Left lung (tissue), 10 donors: ENCODE results near the gene PPP1R9B. TPM values are rescaled to one million over a fixed set of nuclear protein-coding genes. Genes with fewer than 3 reads are reported as not detected.
A peak's percentile ranks its signal among the peaks of the same experiment; 100 is the strongest.

Experiments used
- ATAC-seq: fragments of 200-7000 bp; cut with Tn5 transposase; one replicate; pipeline ENCODE4 v1.9.1; 2020; ENCODE audit warnings: moderate library complexity
- DNase-seq, 4 donors: peaks; one replicate each; pipeline ENCODE4 v3.0.0-alpha.2; 2013 to 2020
- H3K27ac ChIP-seq, 2 donors: fragments of 200-600 bp; sonication (generic) in 1 of 2; one replicate each; pipeline versions ENCODE4 v1.5.0 to v1.8.0; 2020 to 2021
- H3K27me3 ChIP-seq, 2 donors: fragments of 200-600 bp; sonication (generic) in 1 of 2; one replicate each; pipeline versions ENCODE4 v1.5.0 to v1.8.0; 2020 to 2021
- H3K36me3 ChIP-seq, 2 donors: fragments of 200-600 bp; sonication (generic) in 1 of 2; one replicate each; pipeline versions ENCODE4 v1.5.0 to v1.8.0; 2020 to 2021
- H3K4me1 ChIP-seq, 2 donors: fragments of 200-600 bp; one replicate each; pipeline ENCODE4 v1.8.0; 2021
- H3K4me3 ChIP-seq, 2 donors: fragments of 200-600 bp; sonication (generic) in 1 of 2; one replicate each; pipeline versions ENCODE4 v1.5.0 to v1.8.0; 2020 to 2021; ENCODE audit warnings: mild to moderate bottlenecking in 1 of 2
- H3K9me3 ChIP-seq, 2 donors: fragments of 200-600 bp; sonication (generic) in 1 of 2; one replicate each; pipeline versions ENCODE4 v1.5.0 to v1.8.0; 2020 to 2021
- intact Hi-C, 2 donors: fragments of 100-400 bp; cut with DNase I; formaldehyde crosslinking; loops; one replicate each; pipeline versions ENCODE4 v1.11.2 to v1.14.2; 2022
- polyA plus RNA-seq, 6 donors: library from polyadenylated mRNA; unstranded; fragments of 120-200 nt; gene quantifications; one replicate each; pipeline ENCODE4 v1.2.1, GENCODE V29; 2013; ENCODE audit not compliant: insufficient read length in 6 of 6
- total RNA-seq, 2 donors: library from RNA; stranded (reverse); fragmentation: NEBNext Ultra II Directional; extraction: Animal tissue kit (Norgen Biotek cat#: 25700); gene quantifications; one replicate each; pipeline ENCODE4 v1.2.1, GENCODE V29; 2021
- TF ChIP-seq, protein P1 (sequence below), 2 donors: fragments of 200-600 bp; sonication (generic) in 1 of 2; IDR thresholded peaks; one replicate each; pipeline versions ENCODE4 v1.5.0 to v1.8.0; 2021; ENCODE audit warnings: antibody characterized with exemption in 2 of 2
- donor health status: DM: no; HTN: yes; CAD: no.
- donor health status: DM: no; HTN: no; CAD: no.

PPP1R9B gene
- total and polyA plus RNA-seq, 8 donors, result 53.4 to 86.6 (median 67.3) TPM

GRCh38 chr17:50090071-50090470 lies 60.4 kb downstream of the PPP1R9B start:
- H3K4me3 ChIP-seq, result no peak overlapping the region
- ATAC-seq (no peak), DNase-seq (no peak)
- no peaks in the 10 kb centered on the region for H3K27me3 ChIP-seq
- TF ChIP-seq, protein P1, sequence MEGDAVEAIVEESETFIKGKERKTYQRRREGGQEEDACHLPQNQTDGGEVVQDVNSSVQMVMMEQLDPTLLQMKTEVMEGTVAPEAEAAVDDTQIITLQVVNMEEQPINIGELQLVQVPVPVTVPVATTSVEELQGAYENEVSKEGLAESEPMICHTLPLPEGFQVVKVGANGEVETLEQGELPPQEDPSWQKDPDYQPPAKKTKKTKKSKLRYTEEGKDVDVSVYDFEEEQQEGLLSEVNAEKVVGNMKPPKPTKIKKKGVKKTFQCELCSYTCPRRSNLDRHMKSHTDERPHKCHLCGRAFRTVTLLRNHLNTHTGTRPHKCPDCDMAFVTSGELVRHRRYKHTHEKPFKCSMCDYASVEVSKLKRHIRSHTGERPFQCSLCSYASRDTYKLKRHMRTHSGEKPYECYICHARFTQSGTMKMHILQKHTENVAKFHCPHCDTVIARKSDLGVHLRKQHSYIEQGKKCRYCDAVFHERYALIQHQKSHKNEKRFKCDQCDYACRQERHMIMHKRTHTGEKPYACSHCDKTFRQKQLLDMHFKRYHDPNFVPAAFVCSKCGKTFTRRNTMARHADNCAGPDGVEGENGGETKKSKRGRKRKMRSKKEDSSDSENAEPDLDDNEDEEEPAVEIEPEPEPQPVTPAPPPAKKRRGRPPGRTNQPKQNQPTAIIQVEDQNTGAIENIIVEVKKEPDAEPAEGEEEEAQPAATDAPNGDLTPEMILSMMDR (IDR thresholded peaks at IDR 0.05), result no peak
- H3K36me3 ChIP-seq, result peaks cover 0 to 47% of the 10 kb centered on the region in 2 donors
- intact Hi-C loops, result no loop called here
- H3K9me3 ChIP-seq, result no peaks in the 10 kb centered on the region
- H3K4me1 ChIP-seq, result peaks cover 0 to 11% of the 10 kb centered on the region in 2 donors
- no peak overlapping the region for H3K27ac ChIP-seq

GRCh38 chr17:50088952-50089825 lies 61.3 kb downstream of the PPP1R9B start:
- ATAC-seq (no peak), DNase-seq (no peak)
- no peak overlapping the region for H3K4me3 ChIP-seq
- no peaks in the 10 kb centered on the region for H3K9me3 ChIP-seq
- peaks cover 0 to 4% of the 10 kb centered on the region in 2 donors for H3K4me1 ChIP-seq
- H3K36me3 ChIP-seq, result peaks cover 0 to 50% of the 10 kb centered on the region in 2 donors
- no peak overlapping the region for H3K27ac ChIP-seq
- intact Hi-C loops, result no loop called here
- TF ChIP-seq, protein P1 (IDR thresholded peaks at IDR 0.05), result no peak
- no peaks in the 10 kb centered on the region for H3K27me3 ChIP-seq

DNA sequence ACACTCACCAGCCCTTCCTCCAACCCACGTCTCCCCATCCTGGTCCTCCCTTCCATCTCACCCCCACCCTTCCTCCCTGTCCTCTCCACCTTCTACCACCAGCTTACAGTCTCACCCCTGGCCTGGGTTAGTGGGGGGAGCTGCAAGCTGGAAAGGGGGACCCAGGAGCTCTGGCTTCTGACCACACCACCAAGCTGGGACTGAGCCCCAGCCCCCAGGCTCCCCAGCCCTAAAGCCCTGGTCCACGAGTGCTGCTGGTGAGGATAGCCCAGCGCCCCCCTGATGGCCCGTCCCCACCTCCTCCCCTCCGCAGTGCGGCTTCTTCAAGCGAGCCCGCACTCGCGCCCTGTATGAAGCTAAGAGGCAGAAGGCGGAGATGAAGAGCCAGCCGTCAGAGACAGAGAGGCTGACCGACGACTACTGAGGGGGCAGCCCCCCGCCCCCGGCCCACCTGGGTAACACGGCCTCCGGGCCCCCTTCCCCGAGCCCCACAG lies 62.5 kb downstream of the PPP1R9B start:
- no peak overlapping the region for H3K27ac ChIP-seq
- intact Hi-C loops, result loop anchor here in 1 of 2 donors (2.0 kb wide), 1 partner anchor 61 kb away; no protein-coding TSS in a partner anchor
- no peak for ATAC-seq

DNA sequence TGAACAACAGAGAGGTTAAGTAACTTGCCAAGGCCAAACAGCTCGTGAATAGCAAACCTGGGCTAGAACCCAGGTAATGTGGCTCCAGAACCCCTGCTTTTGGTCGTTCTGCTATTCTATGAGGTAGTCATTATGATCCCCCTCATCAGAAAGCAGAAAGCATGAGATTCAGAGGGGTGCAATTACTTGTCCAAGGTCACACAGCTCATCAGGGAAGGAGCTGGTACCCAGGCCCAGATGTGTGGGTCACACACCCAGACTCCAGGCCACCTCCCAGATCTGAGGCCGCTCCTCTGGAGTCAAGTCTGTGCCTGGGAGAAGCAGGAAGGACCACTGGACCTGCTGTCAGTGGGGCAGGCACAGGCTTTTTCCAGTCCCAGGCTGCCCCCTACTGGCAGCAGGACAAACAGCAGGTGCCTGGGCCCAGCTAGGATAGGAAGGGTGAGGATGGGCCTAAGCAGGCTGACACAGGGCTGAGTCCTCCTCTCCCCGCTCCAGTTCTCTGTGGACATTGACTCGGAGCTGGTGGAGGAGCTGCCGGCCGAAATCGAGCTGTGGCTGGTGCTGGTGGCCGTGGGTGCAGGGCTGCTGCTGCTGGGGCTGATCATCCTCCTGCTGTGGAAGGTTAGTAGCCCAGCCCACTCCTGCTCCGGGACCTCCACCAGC lies 63.1 kb downstream of the PPP1R9B start:
- DNase-seq (peak in 3 of 4 donors; percentile 65 to 77 (median 69)), ATAC-seq (peak; percentile 84)
- Histone ChIP-seq H3K4me1 (no peaks in the 10 kb centered on the region), H3K9me3 (no peaks in the 10 kb centered on the region), H3K36me3 (peaks cover 0 to 61% of the 10 kb centered on the region in 2 donors), H3K4me3 (no peak overlapping the region), H3K27ac (no peak overlapping the region), H3K27me3 (no peaks in the 10 kb centered on the region)
- TF ChIP-seq, protein P1 (IDR thresholded peaks at IDR 0.05), result peak; percentile 97 to 98
- intact Hi-C loops, result loop anchor here in 1 of 2 donors (2.0 kb wide), 1 partner anchor 61 kb away; no protein-coding TSS in a partner anchor

More for the DNA sequence above, 62.5 kb downstream of the PPP1R9B start:
- TF ChIP-seq, protein P1 (IDR thresholded peaks at IDR 0.05), result no peak
- DNase-seq, result no peak
- H3K36me3 ChIP-seq, result peaks cover 0 to 56% of the 10 kb centered on the region in 2 donors
- H3K27me3 ChIP-seq, result no peaks in the 10 kb centered on the region
- H3K4me3 ChIP-seq, result no peak overlapping the region
- H3K4me1 ChIP-seq, result no peaks in the 10 kb centered on the region
- no peaks in the 10 kb centered on the region for H3K9me3 ChIP-seq

Other genes with a start within 250 kb of the PPP1R9B start
- gene DLX4, start 181.5 kb downstream of the PPP1R9B start, total RNA-seq, result 1 to 10 TPM in 1 of 2 donors, under 1 TPM in 1; 0.76 to 1.3 TPM
- 1 to 10 TPM; 1.2 to 2.6 (median 1.5) TPM for gene DLX4, start 181.5 kb downstream of the PPP1R9B start, polyA plus RNA-seq
- gene DLX3, start 155.5 kb downstream of the PPP1R9B start, total RNA-seq, result under 1 TPM; 0.52 to 0.67 TPM
- gene DLX3, start 155.5 kb downstream of the PPP1R9B start, polyA plus RNA-seq, result 1 to 10 TPM; 1.1 to 2.2 (median 1.4) TPM
- 100 to 1,000 TPM; 182 to 311 TPM for gene ITGA3, start 94.6 kb downstream of the PPP1R9B start, total RNA-seq
- gene ITGA3, start 94.6 kb downstream of the PPP1R9B start, polyA plus RNA-seq, result 10 to 100 TPM; 43.0 to 66.7 (median 50.9) TPM
- 10 to 100 TPM; 20.7 to 32.0 TPM for gene PDK2, start 55.3 kb downstream of the PPP1R9B start, total RNA-seq
- gene PDK2, start 55.3 kb downstream of the PPP1R9B start, polyA plus RNA-seq, result 10 to 100 TPM; 61.0 to 83.8 (median 69.4) TPM
- 10 to 100 TPM in 1 of 2 donors, 1 to 10 TPM in 1; 8.4 to 10.2 TPM for gene SAMD14, start 20.5 kb downstream of the PPP1R9B start, total RNA-seq
- 10 to 100 TPM; 14.9 to 21.6 (median 16.6) TPM for gene SAMD14, start 20.5 kb downstream of the PPP1R9B start, polyA plus RNA-seq
- 10 to 100 TPM in 1 of 2 donors, 1 to 10 TPM in 1; 8.3 to 18.5 TPM for gene SGCA, start 15.3 kb upstream of the PPP1R9B start, total RNA-seq
- gene SGCA, start 15.3 kb upstream of the PPP1R9B start, polyA plus RNA-seq, result 1 to 10 TPM; 3.2 to 7.5 (median 4.8) TPM
- gene COL1A1, start 51.0 kb upstream of the PPP1R9B start, total RNA-seq, result 1,000 to 10,000 TPM in 1 of 2 donors, 100 to 1,000 TPM in 1; 867 to 4,830 TPM
- 100 to 1,000 TPM; 421 to 948 (median 622) TPM for gene COL1A1, start 51.0 kb upstream of the PPP1R9B start, polyA plus RNA-seq
- gene TMEM92, start 123.8 kb upstream of the PPP1R9B start, total RNA-seq, result 10 to 100 TPM in 1 of 2 donors, 1 to 10 TPM in 1; 4.4 to 10.7 TPM
- gene TMEM92, start 123.8 kb upstream of the PPP1R9B start, polyA plus RNA-seq, result 1 to 10 TPM; 4.4 to 6.8 (median 6.4) TPM
- gene XYLT2, start 195.4 kb upstream of the PPP1R9B start, total RNA-seq, result 10 to 100 TPM; 19.6 to 24.3 TPM
- 10 to 100 TPM; 18.6 to 25.0 (median 21.4) TPM for gene XYLT2, start 195.4 kb upstream of the PPP1R9B start, polyA plus RNA-seq
- gene MRPL27, start 222.5 kb upstream of the PPP1R9B start, total RNA-seq, result 10 to 100 TPM; 52.5 to 53.8 TPM
- gene MRPL27, start 222.5 kb upstream of the PPP1R9B start, polyA plus RNA-seq, result 10 to 100 TPM; 53.9 to 60.1 (median 56.4) TPM
- 1 to 10 TPM; 2.6 to 3.8 TPM for gene EME1, start 222.6 kb upstream of the PPP1R9B start, total RNA-seq
- gene EME1, start 222.6 kb upstream of the PPP1R9B start, polyA plus RNA-seq, result 10 to 100 TPM in 4 of 6 donors, 1 to 10 TPM in 2; 7.9 to 12.7 (median 11.4) TPM
- 100 to 1,000 TPM; 102 to 151 TPM for gene LRRC59, start 246.8 kb upstream of the PPP1R9B start, total RNA-seq
- 10 to 100 TPM; 43.6 to 65.5 (median 49.2) TPM for gene LRRC59, start 246.8 kb upstream of the PPP1R9B start, polyA plus RNA-seq